A172 (cell line): Measurements from ENCODE around the gene EPS8L1. TPM values are rescaled to one million over a fixed set of nuclear protein-coding genes. Genes with fewer than 3 reads are reported as not detected.
"Not testable (repeated sequence)": the region's sequence is repeated elsewhere in the genome, so short reads cannot be mapped to it uniquely, and the experiment has no call there.

Experiments
- DNase-seq: peaks from one replicate; pipeline ENCODE4 v3.0.0-alpha.2; 2015; ENCODE audit warnings: low spot score
- total RNA-seq: library from RNA; depleted of rRNA; stranded (reverse); fragments of >200 nt; shearing (Covaris generic); gene quantifications from 2 replicates; pipeline ENCODE4 v1.2.3, GENCODE V29; 2014

Gene EPS8L1
- total RNA-seq, 1 experiment from 2014 or later: 4.0 TPM

- DNase-seq: no peak
These were observed 19.0 kb downstream of the EPS8L1 start for GRCh38 chr19:55094456-55095259.

- DNase-seq: no peak
These were observed 19.8 kb downstream of the EPS8L1 start for GRCh38 chr19:55095260-55096060.

GRCh38 chr19:55096061-55096701 is 20.5 kb downstream of the EPS8L1 start:
- no peak for DNase-seq

- no peak for DNase-seq
These were observed 22.4 kb downstream of the EPS8L1 start for GRCh38 chr19:55097864-55098715.

- no peak for DNase-seq
These were observed 23.3 kb downstream of the EPS8L1 start for GRCh38 chr19:55098716-55099556.

- no peak for DNase-seq
These were observed 24.2 kb downstream of the EPS8L1 start for GRCh38 chr19:55099557-55100506.

- no peak for DNase-seq
These were observed 25.6 kb downstream of the EPS8L1 start for GRCh38 chr19:55101261-55101660.

- DNase-seq: no peak
These were observed 27.5 kb downstream of the EPS8L1 start for GRCh38 chr19:55103190-55103589.

GRCh38 chr19:55105237-55105636 is 29.6 kb downstream of the EPS8L1 start:
- DNase-seq: no peak

GRCh38 chr19:55106591-55106990 is 30.9 kb downstream of the EPS8L1 start:
- no peak for DNase-seq

- not testable (repeated sequence) for DNase-seq
These were observed 31.6 kb downstream of the EPS8L1 start for GRCh38 chr19:55107252-55107651.

GRCh38 chr19:55109527-55110291 is 34.0 kb downstream of the EPS8L1 start:
- no peak for DNase-seq

GRCh38 chr19:55111238-55111831 is 35.7 kb downstream of the EPS8L1 start:
- DNase-seq: no peak

- no peak for DNase-seq
These were observed 36.6 kb downstream of the EPS8L1 start for GRCh38 chr19:55112246-55112776.

- peak; percentile 44 for DNase-seq
These were observed 37.3 kb downstream of the EPS8L1 start for GRCh38 chr19:55112777-55113569.

- peak; percentile 88 for DNase-seq
These were observed 37.9 kb downstream of the EPS8L1 start for GRCh38 chr19:55113570-55114039.

- no peak for DNase-seq
These were observed 39.0 kb downstream of the EPS8L1 start for GRCh38 chr19:55114566-55115145.
